GM18520 (cell line): ENCODE results near the gene AJM1.

Experiments
- ATAC-seq: cut with Tn5 transposase; IDR thresholded peaks from one replicate; pipeline ENCODE4 v1.9.1; 2021; ENCODE audit not compliant: unreplicated experiment

AJM1 gene

GRCh38 chr9:136853596-136854112 lies 11.4 kb downstream of the AJM1 start:
- ATAC-seq, result no peak

- ATAC-seq, result no peak
These were observed 12.0 kb downstream of the AJM1 start for GRCh38 chr9:136854113-136854841.

- no peak for ATAC-seq
These were observed 12.7 kb downstream of the AJM1 start for GRCh38 chr9:136854842-136855460.

- no peak for ATAC-seq
These were observed 13.3 kb downstream of the AJM1 start for GRCh38 chr9:136855461-136856078.

- ATAC-seq, result no peak
These were observed 13.8 kb downstream of the AJM1 start for GRCh38 chr9:136856079-136856476.

- no peak for ATAC-seq
These were observed 14.4 kb downstream of the AJM1 start for GRCh38 chr9:136856541-136857141.

GRCh38 chr9:136857166-136857565 lies 14.9 kb downstream of the AJM1 start:
- ATAC-seq, result no peak

GRCh38 chr9:136857581-136858412 lies 15.5 kb downstream of the AJM1 start:
- ATAC-seq, result no peak

GRCh38 chr9:136858452-136858843 lies 16.2 kb downstream of the AJM1 start:
- no peak for ATAC-seq

GRCh38 chr9:136858844-136859757 lies 16.8 kb downstream of the AJM1 start:
- no peak for ATAC-seq

- no peak for ATAC-seq
These were observed 18.3 kb downstream of the AJM1 start for GRCh38 chr9:136860529-136860928.

- ATAC-seq, result no peak
These were observed 18.9 kb downstream of the AJM1 start for GRCh38 chr9:136860933-136861873.

- no peak for ATAC-seq
These were observed 19.7 kb downstream of the AJM1 start for GRCh38 chr9:136861874-136862457.

- ATAC-seq, result no peak
These were observed 20.8 kb downstream of the AJM1 start for GRCh38 chr9:136862849-136863622.

- ATAC-seq, result no peak
These were observed 21.5 kb downstream of the AJM1 start for GRCh38 chr9:136863623-136864273.

- ATAC-seq, result no peak
These were observed 22.9 kb downstream of the AJM1 start for GRCh38 chr9:136865041-136865767.
